GM23338 (cell line): ENCODE data around the gene HBD. TPM values are rescaled to one million over a fixed set of nuclear protein-coding genes. Genes with fewer than 3 reads are reported as not detected.

Source experiments
- ATAC-seq: fragments of 200-7000 bp; cut with Tn5 transposase; 3 replicates; pipeline ENCODE4 v1.9.1; 2020
- DNase-seq: peaks from one replicate; pipeline ENCODE4 v3.0.0-alpha.2; 2015; ENCODE audit warnings: low spot score
- H2AFZ ChIP-seq: fragments of 200-600 bp; sonication (generic); 2 replicates; pipeline ENCODE4 v1.8.0; 2016; ENCODE audit warnings: antibody characterized with exemption, mild to moderate bottlenecking, moderate library complexity
- H3F3A ChIP-seq: fragments of 200-600 bp; sonication (generic); replicated peaks from 2 replicates; pipeline ENCODE4 v1.8.0; 2017; ENCODE audit warnings: antibody characterized with exemption, mixed run types, low read depth
- H3K27ac ChIP-seq: fragments of 200-600 bp; sonication (generic); 2 replicates; pipeline ENCODE4 v1.6.1; 2016; ENCODE audit warnings: low read depth
- H3K27me3 ChIP-seq: fragments of 200-600 bp; sonication (generic); 2 replicates; pipeline ENCODE4 v1.8.0; 2016; ENCODE audit warnings: mild to moderate bottlenecking, mixed run types, moderate library complexity; ENCODE audit not compliant: insufficient read depth
- H3K36me3 ChIP-seq: fragments of 200-600 bp; sonication (generic); 2 replicates; pipeline ENCODE4 v1.8.0; 2016; ENCODE audit warnings: mild to moderate bottlenecking; ENCODE audit not compliant: insufficient read depth
- H3K4me1 ChIP-seq: fragments of 200-600 bp; sonication (generic); 2 replicates; pipeline ENCODE4 v1.8.0; 2016; ENCODE audit warnings: mild to moderate bottlenecking, moderate library complexity; ENCODE audit not compliant: insufficient read depth
- H3K4me2 ChIP-seq: fragments of 200-600 bp; sonication (generic); 2 replicates; pipeline ENCODE4 v1.7.1; 2017; ENCODE audit warnings: mixed run types
- H3K4me3 ChIP-seq: fragments of 200-600 bp; sonication (generic); 2 replicates; pipeline ENCODE4 v1.6.1; 2016; ENCODE audit warnings: mixed run types
- H3K79me2 ChIP-seq: fragments of 200-600 bp; sonication (generic); replicated peaks from 2 replicates; pipeline ENCODE4 v1.8.0; 2017; ENCODE audit warnings: mild to moderate bottlenecking; ENCODE audit not compliant: insufficient read depth
- H3K9me2 ChIP-seq: fragments of 200-600 bp; sonication (generic); 2 replicates; pipeline ENCODE4 v1.8.0; 2017; ENCODE audit not compliant: insufficient read depth
- H4K20me1 ChIP-seq: fragments of 200-600 bp; sonication (generic); replicated peaks from 2 replicates; pipeline ENCODE4 v1.8.0; 2017; ENCODE audit warnings: mild to moderate bottlenecking; ENCODE audit not compliant: insufficient read depth
- H3K27ac Mint-ChIP-seq: 2 replicates; pipeline ENCODE4 v1.8.0; 2020; ENCODE audit warnings: inconsistent platforms, mild to moderate bottlenecking, moderate library complexity, mixed read lengths
- H3K27me3 Mint-ChIP-seq: 3 replicates; pipeline ENCODE4 v1.8.0; 2022; ENCODE audit warnings: low read depth, mild to moderate bottlenecking, moderate library complexity, mixed read lengths, inconsistent platforms; ENCODE audit not compliant: insufficient read depth, poor library complexity
- H3K36me3 Mint-ChIP-seq: 3 replicates; pipeline ENCODE4 v1.8.0; 2021; ENCODE audit warnings: low read depth, mild to moderate bottlenecking, inconsistent platforms, moderate library complexity, mixed read lengths
- H3K4me1 Mint-ChIP-seq: 3 replicates; pipeline ENCODE4 v1.8.0; 2020; ENCODE audit warnings: mild to moderate bottlenecking, inconsistent platforms, mixed read lengths
- H3K4me3 Mint-ChIP-seq: 3 replicates; pipeline ENCODE4 v1.8.0; 2021; ENCODE audit warnings: moderate library complexity, mild to moderate bottlenecking, inconsistent platforms, mixed read lengths
- H3K9me3 Mint-ChIP-seq: 3 replicates; pipeline ENCODE4 v1.8.0; 2020; ENCODE audit warnings: moderate library complexity, mild to moderate bottlenecking, inconsistent platforms, mixed read lengths
- CREB1 ChIP-seq: fragments of 250-450 bp; sonication (Bioruptor Pico); IDR thresholded peaks from 2 replicates; pipeline ENCODE4 v1.5.0; 2020; ENCODE audit warnings: low read depth, mild to moderate bottlenecking, moderate library complexity
- CTCF ChIP-seq, 2 experiments: fragments of 200-600 bp in 1 of 2; sonication (generic) in 1 of 2; conservative IDR thresholded peaks; 2 replicates each; pipeline versions ENCODE4 v1.5.1 to v1.6.1; 2016 to 2017; ENCODE audit warnings: antibody characterized with exemption in 2 of 2, low read depth in 2 of 2, mild to moderate bottlenecking in 2 of 2, moderate library complexity in 1 of 2
- ETS1 ChIP-seq: IDR thresholded peaks from 2 replicates; pipeline ENCODE4 v1.6.1; 2016; ENCODE audit warnings: antibody characterized with exemption
- EZH2 ChIP-seq: fragments of 200-600 bp; sonication (generic); IDR thresholded peaks from one replicate; pipeline ENCODE4 v1.8.0; 2017; ENCODE audit warnings: antibody characterized with exemption, mild to moderate bottlenecking, low read depth; ENCODE audit not compliant: unreplicated experiment
- EZH2phosphoT487 ChIP-seq: fragments of 200-600 bp; sonication (generic); IDR thresholded peaks from one replicate; pipeline ENCODE4 v1.8.1; 2018; ENCODE audit warnings: antibody characterized with exemption; ENCODE audit not compliant: unreplicated experiment
- JUNB ChIP-seq: IDR thresholded peaks from one replicate; pipeline ENCODE4 v1.6.1; 2016; ENCODE audit warnings: antibody characterized with exemption; ENCODE audit not compliant: unreplicated experiment
- NANOG ChIP-seq: IDR thresholded peaks from 2 replicates; pipeline ENCODE4 v1.6.1; 2016; ENCODE audit warnings: antibody characterized with exemption, borderline replicate concordance
- POLR2AphosphoS5 ChIP-seq: IDR thresholded peaks from 2 replicates; pipeline ENCODE4 v1.6.1; 2016; ENCODE audit warnings: antibody characterized with exemption, low read depth
- STAT1 ChIP-seq: IDR thresholded peaks from one replicate; pipeline ENCODE4 v1.6.1; 2016; ENCODE audit warnings: antibody characterized with exemption; ENCODE audit not compliant: unreplicated experiment
- ZNF114 ChIP-seq: fragments of 250-450 bp; sonication (Bioruptor Pico); IDR thresholded peaks from 2 replicates; pipeline ENCODE4 v1.5.0; 2020; ENCODE audit warnings: mild to moderate bottlenecking, moderate library complexity
- ZNF331 ChIP-seq: fragments of 250-450 bp; sonication (Bioruptor Pico); IDR thresholded peaks from 2 replicates; pipeline ENCODE4 v1.5.0; 2020; ENCODE audit warnings: low read depth, mild to moderate bottlenecking, moderate library complexity
- polyA plus RNA-seq: library from polyadenylated mRNA; unstranded; fragments of >200 nt; fragmentation: Nextera tagmentation; extraction: Ambion mirVana; gene quantifications from 2 replicates; pipeline ENCODE4 v1.2.1, GENCODE V29; 2016
- total RNA-seq: library from RNA; depleted of rRNA; stranded (reverse); fragments of >200 nt; shearing (Covaris generic); gene quantifications from 2 replicates; pipeline ENCODE4 v1.2.3, GENCODE V29; 2014
- TF ChIP-seq, protein P1 (sequence below): fragments of 250-450 bp; sonication (Bioruptor Pico); IDR thresholded peaks from 2 replicates; pipeline ENCODE4 v1.5.0; 2020; ENCODE audit warnings: mild to moderate bottlenecking, moderate library complexity
- TF ChIP-seq, protein P2 (sequence below): IDR thresholded peaks from one replicate; pipeline ENCODE4 v1.6.1; 2018; ENCODE audit warnings: antibody characterized with exemption; ENCODE audit not compliant: unreplicated experiment

The HBD gene
- total and polyA plus RNA-seq, 2 experiments from 2014 or later, result not detected

DNA sequence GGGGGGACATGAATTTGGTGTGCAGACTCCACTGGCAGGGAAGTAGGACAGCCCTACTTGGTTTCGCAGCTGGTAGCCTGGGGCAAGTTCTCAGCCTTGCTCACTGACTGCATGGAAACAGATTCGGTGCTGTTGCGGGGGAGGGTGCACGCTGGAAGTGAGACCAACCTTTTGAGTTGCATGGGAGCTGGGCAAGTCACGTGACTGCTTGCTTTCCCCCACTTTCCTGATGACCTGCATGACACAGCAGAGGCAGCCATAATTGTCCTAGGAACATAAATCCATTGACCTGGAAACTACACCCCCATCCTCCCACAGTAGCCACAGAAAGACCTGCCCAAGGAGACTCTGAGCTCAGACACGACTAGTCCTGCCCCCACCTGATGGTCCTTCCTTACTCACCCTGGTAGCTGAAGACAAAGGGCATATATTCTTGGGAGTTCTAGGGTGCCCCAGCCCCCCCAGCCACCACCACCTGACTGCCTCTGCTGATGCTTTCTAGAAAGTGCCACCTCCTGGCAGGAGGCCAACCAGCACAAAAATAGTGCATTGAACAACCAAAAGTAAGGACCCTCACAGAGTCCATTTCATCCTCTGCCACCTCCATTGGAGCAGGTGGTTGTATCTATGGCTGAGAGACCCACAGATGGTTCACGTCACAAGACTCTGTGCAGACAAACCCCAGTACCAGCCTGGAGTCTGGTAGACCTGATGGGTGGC is 24.4 kb upstream of the HBD start:
- TF ChIP-seq ZNF114 (CRISPR knock-in tag) (no peak), STAT1 (no peak), EZH2phosphoT487 (no peak), EZH2 (no peak), NANOG (no peak), ETS1 (no peak), CTCF (conservative IDR thresholded peaks at IDR 0.05; ENCODE audit: low read depth in 2 of 2) (no peak), JUNB (no peak), POLR2AphosphoS5 (no peak), CREB1 (no peak), ZNF331 (CRISPR knock-in tag) (no peak)
- TF ChIP-seq, protein P1, sequence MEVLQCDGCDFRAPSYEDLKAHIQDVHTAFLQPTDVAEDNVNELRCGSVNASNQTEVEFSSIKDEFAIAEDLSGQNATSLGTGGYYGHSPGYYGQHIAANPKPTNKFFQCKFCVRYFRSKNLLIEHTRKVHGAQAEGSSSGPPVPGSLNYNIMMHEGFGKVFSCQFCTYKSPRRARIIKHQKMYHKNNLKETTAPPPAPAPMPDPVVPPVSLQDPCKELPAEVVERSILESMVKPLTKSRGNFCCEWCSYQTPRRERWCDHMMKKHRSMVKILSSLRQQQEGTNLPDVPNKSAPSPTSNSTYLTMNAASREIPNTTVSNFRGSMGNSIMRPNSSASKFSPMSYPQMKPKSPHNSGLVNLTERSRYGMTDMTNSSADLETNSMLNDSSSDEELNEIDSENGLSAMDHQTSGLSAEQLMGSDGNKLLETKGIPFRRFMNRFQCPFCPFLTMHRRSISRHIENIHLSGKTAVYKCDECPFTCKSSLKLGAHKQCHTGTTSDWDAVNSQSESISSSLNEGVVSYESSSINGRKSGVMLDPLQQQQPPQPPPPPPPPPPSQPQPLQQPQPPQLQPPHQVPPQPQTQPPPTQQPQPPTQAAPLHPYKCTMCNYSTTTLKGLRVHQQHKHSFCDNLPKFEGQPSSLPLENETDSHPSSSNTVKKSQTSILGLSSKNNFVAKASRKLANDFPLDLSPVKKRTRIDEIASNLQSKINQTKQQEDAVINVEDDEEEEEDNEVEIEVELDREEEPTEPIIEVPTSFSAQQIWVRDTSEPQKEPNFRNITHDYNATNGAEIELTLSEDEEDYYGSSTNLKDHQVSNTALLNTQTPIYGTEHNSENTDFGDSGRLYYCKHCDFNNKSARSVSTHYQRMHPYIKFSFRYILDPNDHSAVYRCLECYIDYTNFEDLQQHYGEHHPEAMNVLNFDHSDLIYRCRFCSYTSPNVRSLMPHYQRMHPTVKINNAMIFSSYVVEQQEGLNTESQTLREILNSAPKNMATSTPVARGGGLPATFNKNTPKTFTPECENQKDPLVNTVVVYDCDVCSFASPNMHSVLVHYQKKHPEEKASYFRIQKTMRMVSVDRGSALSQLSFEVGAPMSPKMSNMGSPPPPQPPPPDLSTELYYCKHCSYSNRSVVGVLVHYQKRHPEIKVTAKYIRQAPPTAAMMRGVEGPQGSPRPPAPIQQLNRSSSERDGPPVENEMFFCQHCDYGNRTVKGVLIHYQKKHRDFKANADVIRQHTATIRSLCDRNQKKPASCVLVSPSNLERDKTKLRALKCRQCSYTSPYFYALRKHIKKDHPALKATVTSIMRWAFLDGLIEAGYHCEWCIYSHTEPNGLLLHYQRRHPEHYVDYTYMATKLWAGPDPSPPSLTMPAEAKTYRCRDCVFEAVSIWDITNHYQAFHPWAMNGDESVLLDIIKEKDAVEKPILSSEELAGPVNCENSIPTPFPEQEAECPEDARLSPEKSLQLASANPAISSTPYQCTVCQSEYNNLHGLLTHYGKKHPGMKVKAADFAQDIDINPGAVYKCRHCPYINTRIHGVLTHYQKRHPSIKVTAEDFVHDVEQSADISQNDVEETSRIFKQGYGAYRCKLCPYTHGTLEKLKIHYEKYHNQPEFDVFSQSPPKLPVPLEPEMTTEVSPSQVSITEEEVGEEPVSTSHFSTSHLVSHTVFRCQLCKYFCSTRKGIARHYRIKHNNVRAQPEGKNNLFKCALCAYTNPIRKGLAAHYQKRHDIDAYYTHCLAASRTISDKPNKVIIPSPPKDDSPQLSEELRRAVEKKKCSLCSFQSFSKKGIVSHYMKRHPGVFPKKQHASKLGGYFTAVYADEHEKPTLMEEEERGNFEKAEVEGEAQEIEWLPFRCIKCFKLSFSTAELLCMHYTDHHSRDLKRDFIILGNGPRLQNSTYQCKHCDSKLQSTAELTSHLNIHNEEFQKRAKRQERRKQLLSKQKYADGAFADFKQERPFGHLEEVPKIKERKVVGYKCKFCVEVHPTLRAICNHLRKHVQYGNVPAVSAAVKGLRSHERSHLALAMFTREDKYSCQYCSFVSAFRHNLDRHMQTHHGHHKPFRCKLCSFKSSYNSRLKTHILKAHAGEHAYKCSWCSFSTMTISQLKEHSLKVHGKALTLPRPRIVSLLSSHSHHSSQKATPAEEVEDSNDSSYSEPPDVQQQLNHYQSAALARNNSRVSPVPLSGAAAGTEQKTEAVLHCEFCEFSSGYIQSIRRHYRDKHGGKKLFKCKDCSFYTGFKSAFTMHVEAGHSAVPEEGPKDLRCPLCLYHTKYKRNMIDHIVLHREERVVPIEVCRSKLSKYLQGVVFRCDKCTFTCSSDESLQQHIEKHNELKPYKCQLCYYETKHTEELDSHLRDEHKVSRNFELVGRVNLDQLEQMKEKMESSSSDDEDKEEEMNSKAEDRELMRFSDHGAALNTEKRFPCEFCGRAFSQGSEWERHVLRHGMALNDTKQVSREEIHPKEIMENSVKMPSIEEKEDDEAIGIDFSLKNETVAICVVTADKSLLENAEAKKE (CRISPR knock-in tag), result no peak
- TF ChIP-seq, protein P2, sequence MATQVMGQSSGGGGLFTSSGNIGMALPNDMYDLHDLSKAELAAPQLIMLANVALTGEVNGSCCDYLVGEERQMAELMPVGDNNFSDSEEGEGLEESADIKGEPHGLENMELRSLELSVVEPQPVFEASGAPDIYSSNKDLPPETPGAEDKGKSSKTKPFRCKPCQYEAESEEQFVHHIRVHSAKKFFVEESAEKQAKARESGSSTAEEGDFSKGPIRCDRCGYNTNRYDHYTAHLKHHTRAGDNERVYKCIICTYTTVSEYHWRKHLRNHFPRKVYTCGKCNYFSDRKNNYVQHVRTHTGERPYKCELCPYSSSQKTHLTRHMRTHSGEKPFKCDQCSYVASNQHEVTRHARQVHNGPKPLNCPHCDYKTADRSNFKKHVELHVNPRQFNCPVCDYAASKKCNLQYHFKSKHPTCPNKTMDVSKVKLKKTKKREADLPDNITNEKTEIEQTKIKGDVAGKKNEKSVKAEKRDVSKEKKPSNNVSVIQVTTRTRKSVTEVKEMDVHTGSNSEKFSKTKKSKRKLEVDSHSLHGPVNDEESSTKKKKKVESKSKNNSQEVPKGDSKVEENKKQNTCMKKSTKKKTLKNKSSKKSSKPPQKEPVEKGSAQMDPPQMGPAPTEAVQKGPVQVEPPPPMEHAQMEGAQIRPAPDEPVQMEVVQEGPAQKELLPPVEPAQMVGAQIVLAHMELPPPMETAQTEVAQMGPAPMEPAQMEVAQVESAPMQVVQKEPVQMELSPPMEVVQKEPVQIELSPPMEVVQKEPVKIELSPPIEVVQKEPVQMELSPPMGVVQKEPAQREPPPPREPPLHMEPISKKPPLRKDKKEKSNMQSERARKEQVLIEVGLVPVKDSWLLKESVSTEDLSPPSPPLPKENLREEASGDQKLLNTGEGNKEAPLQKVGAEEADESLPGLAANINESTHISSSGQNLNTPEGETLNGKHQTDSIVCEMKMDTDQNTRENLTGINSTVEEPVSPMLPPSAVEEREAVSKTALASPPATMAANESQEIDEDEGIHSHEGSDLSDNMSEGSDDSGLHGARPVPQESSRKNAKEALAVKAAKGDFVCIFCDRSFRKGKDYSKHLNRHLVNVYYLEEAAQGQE, result no peak
- H3K4me1 Mint-ChIP-seq, result peaks cover 28% of the 10 kb centered on the region
- peaks cover 11% of the 10 kb centered on the region; the same call in 1 of the 2 replicates for H3K4me1 ChIP-seq
- H3K27ac ChIP-seq, result no peak overlapping the region
- peaks cover 8% of the 10 kb centered on the region for H3K9me2 ChIP-seq
- H2AFZ ChIP-seq, result peak overlapping the region; percentile 30; the same call in 1 of the 2 replicates
- no peak overlapping the region for H3K4me3 ChIP-seq
- peak overlapping the region; percentile 31; the same call in 1 of the 2 replicates for H3K27ac Mint-ChIP-seq
- H3K27me3 Mint-ChIP-seq, result peaks cover 16% of the 10 kb centered on the region
- no peaks in the 10 kb centered on the region for H4K20me1 ChIP-seq
- no peaks in the 10 kb centered on the region for H3K36me3 ChIP-seq
- H3K79me2 ChIP-seq, result no peaks in the 10 kb centered on the region
- no peak overlapping the region for H3K4me3 Mint-ChIP-seq
- peak; percentile 62 for ATAC-seq
- peak; percentile 47 for DNase-seq
- peaks cover 19% of the 10 kb centered on the region for H3K9me3 Mint-ChIP-seq
- peaks cover 21% of the 10 kb centered on the region; the same call in 2 of the 3 replicates for H3K36me3 Mint-ChIP-seq
- H3K27me3 ChIP-seq, result peaks cover 14% of the 10 kb centered on the region; the same call in 1 of the 2 replicates
- H3F3A ChIP-seq, result no peaks in the 10 kb centered on the region
- peak overlapping the region; percentile 56; the same call in 1 of the 2 replicates for H3K4me2 ChIP-seq
